ENCODE data around the gene DCTN4. TPM values are rescaled to one million over a fixed set of nuclear protein-coding genes. Genes with fewer than 3 reads are reported as not detected.

The DCTN4 gene
- total and polyA plus RNA-seq, 2 of the 8 experiments (the other 6 are each of a cell fraction or from before 2014, with no cell fraction given) = 20.5 to 42.7 TPM

DNA sequence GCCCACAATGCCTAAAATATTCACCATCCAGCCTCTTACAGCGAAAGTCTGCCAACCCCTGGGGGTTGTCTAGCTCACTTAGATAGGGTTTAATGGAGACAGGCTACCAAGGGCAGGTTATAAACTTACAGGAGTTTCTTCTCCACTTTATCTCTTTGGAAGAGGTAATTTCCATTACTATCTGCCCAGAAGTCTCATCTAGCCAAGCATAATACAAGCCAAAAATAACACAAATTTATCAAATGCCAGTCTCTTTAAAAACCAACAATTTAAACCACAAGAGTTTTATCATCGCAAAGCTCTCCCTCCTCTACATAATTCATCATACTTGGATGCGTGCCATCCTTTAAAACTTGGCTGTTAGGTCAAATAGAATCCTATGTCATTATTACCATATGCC lies 64.2 kb downstream of the DCTN4 start (continued):
- TF ChIP-seq SIN3A (conservative IDR thresholded peaks at IDR 0.05 in 1 of 2, IDR thresholded peaks at IDR 0.05 in 1 of 2; ENCODE audit: low read depth in 1 of 2, low read length in 2 of 2) (no peak), ASH2L (IDR thresholded peaks at IDR 0.05; ENCODE audit: low read length) (no peak), BACH1 (IDR thresholded peaks at IDR 0.05; ENCODE audit: low read length) (no peak)

Measured in H1 (cell line).